LNCaP clone FGC (cell line): ENCODE measurements around the gene HDAC4.

Experiments
- DNase-seq: peaks from one replicate; pipeline ENCODE4 v3.0.0-alpha.2; 2011; ENCODE audit warnings: low read depth
- H3K4me3 ChIP-seq: 2 replicates; pipeline ENCODE4 v1.5.1; 2011; ENCODE audit warnings: mild to moderate bottlenecking, low read depth, low read length, control low read depth
- CTCF ChIP-seq: IDR thresholded peaks from 2 replicates; pipeline ENCODE4 v1.5.1; 2012; ENCODE audit warnings: mild to moderate bottlenecking; ENCODE audit not compliant: control insufficient read depth, insufficient read depth; ENCODE audit errors: extremely low read depth

The HDAC4 gene

DNA sequence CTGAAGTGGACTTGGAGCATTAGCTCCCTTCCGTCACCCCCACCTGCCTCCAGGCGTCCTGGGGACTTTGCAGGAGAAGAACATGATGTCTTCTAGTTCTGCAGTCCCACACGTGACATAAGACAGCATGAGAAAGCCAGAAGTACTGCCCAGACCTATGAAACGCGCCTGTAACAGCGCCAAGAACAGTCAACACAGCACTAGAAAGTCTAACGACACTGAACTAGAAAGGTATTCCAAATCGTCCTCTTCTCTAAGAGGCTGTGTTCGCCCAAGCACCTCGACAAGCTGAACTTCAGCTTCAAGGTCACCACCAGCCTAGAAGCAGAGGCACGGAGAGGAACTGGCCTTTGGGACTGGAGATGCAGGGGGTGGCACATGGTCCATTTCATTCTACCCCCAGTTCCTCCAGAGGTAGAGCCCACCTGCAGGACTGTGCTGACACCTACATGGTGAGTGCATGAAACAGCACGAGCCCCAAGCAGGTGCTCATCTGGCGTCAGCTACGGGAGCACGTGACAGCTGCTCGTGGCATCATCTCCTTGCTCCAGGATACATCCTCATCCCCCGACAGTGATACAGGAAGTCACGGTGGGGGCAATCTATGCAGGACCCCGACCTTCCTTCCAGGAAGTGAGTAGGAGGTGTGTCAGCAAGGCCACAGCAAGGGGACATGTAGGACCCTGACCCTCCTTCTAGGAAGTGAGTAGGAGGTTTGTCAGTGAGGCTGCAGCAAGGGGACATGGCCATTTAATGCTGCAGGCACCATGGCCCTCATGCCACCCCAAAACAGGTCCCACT, 3.7 kb downstream of the HDAC4 start:
- TF ChIP-seq CTCF = peak; percentile 60
- H3K4me3 ChIP-seq = 0 out of 2 replicates have a peak overlapping the region, but pooled peaks have one; percentile 10
- DNase-seq = peak; percentile 91

- DNase-seq = no peak
- no peak for TF ChIP-seq CTCF
- no peak overlapping the region for H3K4me3 ChIP-seq
These were observed 5.3 kb downstream of the HDAC4 start for GRCh38 chr2:239395524-239395923.

DNA sequence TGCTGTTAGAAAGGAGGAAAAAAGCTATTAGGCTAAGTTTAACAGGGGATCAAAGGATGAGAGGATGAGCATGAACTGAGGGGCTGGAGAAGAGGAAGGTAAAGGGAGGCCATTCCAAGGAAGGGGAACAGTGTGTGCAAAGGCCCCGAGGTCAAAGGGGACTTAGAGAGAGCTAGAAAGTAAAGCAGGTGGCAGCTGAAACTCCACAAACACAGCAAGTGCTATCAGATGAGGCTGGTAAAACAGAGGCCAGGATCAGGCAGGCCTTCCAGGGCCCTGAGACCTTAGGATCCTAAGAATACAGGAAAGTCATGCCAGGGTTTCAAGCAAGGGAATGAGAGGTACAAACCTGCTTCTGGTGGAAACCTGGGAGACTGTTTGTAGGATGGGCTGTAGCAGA, 5.8 kb downstream of the HDAC4 start:
- no peak for DNase-seq
- no peak overlapping the region for H3K4me3 ChIP-seq
- no peak for TF ChIP-seq CTCF

DNA sequence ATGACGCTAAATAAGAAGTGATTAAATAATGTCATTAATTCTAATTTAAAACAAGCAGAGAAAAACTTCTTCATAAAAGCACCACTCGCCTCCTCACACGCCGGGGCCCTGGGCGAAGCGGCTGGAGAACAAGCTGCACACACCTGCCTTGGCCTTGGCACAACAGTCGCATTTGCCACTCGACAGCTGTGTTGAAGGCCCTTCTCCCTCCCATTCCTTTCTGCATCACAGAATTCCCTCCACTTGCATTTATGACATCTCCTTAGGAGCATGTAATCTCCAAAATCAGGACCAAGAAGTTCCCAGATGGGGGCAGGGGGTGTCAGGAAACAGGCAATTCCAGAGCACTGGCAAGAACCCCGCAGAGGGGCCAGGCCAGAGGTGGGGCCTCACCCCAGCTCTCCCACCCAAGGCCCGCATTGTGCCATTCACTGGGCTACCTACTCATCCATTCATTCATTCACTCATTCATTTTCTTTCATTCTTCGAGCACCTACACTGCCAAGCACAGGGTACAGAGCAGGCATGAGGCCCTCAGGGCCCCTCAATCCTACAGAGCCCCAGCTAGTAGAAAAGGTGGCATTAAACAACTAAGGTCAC, 6.4 kb downstream of the HDAC4 start:
- no peak overlapping the region for H3K4me3 ChIP-seq
- DNase-seq = no peak
- TF ChIP-seq CTCF = no peak

DNA sequence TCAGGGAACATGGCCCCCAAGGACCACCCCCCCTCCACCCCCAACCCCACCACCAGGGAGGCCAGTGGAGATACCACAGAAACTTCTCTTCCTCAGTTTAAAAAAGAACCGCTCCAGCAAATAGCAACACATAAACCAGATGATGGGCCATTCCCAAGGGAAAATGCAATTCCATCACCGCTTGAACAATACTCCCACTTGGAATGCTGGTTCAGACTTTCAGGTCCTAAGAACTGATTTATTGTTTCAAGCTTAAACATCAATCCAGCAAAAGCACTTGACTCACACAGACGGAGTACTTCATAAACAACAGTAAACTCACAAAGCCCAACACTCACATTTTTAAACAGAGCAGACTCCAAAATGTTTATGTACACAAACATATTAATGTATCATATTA, 6.9 kb downstream of the HDAC4 start:
- no peak overlapping the region for H3K4me3 ChIP-seq
- no peak for TF ChIP-seq CTCF
- DNase-seq = no peak

GRCh38 chr2:239393388-239393940, 7.4 kb downstream of the HDAC4 start:
- no peak overlapping the region for H3K4me3 ChIP-seq
- TF ChIP-seq CTCF = no peak
- no peak for DNase-seq
